GM10266 (cell line): ENCODE measurements around the gene PPIG.

ENCODE experiments used
- DNase-seq: peaks from one replicate; pipeline ENCODE4 v3.0.0; 2012; ENCODE audit errors: extremely low spot score
- TF ChIP-seq, protein P1 (sequence below): IDR thresholded peaks from 2 replicates; pipeline ENCODE4 v1.5.1; 2012; ENCODE audit warnings: mild to moderate bottlenecking, low read depth; ENCODE audit not compliant: control insufficient read depth, insufficient read depth; ENCODE audit errors: missing control alignments

PPIG gene

GRCh38 chr2:169664978-169665930, 81.1 kb downstream of the PPIG start:
- DNase-seq = no peak
- TF ChIP-seq, protein P1, sequence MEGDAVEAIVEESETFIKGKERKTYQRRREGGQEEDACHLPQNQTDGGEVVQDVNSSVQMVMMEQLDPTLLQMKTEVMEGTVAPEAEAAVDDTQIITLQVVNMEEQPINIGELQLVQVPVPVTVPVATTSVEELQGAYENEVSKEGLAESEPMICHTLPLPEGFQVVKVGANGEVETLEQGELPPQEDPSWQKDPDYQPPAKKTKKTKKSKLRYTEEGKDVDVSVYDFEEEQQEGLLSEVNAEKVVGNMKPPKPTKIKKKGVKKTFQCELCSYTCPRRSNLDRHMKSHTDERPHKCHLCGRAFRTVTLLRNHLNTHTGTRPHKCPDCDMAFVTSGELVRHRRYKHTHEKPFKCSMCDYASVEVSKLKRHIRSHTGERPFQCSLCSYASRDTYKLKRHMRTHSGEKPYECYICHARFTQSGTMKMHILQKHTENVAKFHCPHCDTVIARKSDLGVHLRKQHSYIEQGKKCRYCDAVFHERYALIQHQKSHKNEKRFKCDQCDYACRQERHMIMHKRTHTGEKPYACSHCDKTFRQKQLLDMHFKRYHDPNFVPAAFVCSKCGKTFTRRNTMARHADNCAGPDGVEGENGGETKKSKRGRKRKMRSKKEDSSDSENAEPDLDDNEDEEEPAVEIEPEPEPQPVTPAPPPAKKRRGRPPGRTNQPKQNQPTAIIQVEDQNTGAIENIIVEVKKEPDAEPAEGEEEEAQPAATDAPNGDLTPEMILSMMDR = no peak

DNA sequence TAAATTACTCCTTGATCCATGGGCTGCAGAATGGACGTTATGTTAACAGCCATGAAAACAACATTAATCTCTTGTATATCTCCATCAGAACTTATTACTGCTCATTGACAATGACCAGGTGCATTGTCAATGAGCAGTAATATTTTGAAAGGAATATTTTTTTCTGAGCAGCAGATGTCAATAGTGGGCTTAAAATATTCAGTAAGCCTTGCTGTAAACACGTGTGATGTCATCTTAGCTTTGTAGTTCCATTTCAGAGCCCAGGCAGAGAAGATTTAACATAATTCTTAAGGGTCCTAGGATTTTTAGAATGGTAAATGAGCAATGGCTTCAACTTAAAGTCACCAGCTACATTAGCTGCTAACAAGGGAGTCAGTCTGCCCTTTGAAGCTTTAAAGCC, 83.4 kb downstream of the PPIG start:
- no peak for DNase-seq
- TF ChIP-seq, protein P1 = no peak

DNA sequence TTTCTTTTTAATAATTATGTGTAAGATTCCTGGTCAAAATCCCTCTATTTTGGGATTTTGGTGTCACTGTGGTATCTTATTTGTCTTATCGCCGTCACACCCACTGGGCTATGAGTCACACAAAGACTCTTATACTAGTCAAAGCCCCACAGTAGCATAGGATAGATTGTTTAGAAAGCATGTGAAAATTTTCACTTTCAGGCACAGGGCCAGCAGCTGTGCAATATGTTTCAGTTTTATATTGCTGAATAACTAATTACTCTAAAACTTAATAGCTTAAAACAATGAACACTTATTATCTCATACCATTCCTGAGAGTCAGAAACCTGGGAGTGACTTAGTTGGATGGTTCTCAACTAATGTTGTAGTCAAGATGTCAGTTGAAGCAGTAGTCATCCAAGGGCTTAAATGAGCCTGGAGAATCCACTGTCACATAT, 86.1 kb downstream of the PPIG start:
- DNase-seq = no peak

DNA sequence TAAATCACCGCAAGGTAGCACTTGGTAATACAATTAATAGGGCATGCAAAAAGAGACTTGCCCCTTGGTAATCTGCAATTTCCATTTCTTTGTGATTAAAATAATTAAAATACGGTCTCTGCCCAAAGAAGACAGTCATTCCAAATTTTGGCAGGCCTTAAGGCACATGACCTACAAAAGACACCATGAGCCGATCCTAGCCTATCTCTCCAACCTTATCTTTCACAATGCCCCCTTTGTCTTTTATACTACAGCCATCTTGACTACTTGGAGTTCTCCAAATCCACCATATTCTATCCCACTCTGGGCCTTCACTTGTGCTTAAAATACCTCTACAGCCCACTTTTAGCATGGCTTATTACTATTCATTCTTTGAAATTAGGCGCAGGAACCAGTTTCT, 86.8 kb downstream of the PPIG start:
- TF ChIP-seq, protein P1 = no peak
- DNase-seq = no peak

More for the DNA sequence above, 86.1 kb downstream of the PPIG start:
- TF ChIP-seq, protein P1 = no peak

- no peak for DNase-seq
- TF ChIP-seq, protein P1 = no peak
Measured at GRCh38 chr2:169672406-169672805, 88.3 kb downstream of the PPIG start.

- TF ChIP-seq, protein P1 = no peak
- no peak for DNase-seq
Measured at GRCh38 chr2:169673106-169673505, 89.0 kb downstream of the PPIG start.

DNA sequence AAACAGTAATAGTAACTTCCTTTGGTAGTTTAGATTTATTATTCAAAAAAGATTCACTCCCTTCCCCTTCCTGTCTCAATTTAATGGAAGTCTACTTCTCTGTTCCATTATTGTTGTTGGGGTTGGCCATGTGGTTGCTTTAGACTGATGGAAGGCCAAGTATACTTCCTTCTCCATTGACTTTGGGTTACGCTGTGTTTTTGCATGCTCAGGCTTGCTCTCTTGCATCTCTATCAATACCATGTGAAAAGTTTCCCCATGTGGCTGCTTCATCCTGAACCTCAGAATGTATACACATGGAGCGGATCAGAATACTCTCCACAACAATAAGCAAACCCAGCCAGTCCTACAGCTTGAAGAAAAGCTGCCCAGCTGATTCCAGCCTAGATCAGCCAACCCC, 89.8 kb downstream of the PPIG start:
- TF ChIP-seq, protein P1 = no peak
- DNase-seq = no peak
